Right cardiac atrium (tissue), 5 donors: ENCODE measurements around the gene AARS2. TPM values are rescaled to one million over a fixed set of nuclear protein-coding genes. Genes with fewer than 3 reads are reported as not detected.

Source experiments
- ATAC-seq, 2 donors: fragments of 200-7000 bp; cut with Tn5 transposase; one replicate each; pipeline versions ENCODE4 v1.8.0 to v1.9.1; 2020; ENCODE audit warnings: moderate library complexity in 2 of 2, mild to moderate bottlenecking in 1 of 2
- DNase-seq, 3 donors: peaks; one replicate each; pipeline ENCODE4 v3.0.0-alpha.2; 2020
- H3K27ac ChIP-seq: one replicate; pipeline ENCODE4 v1.5.1; 2013; ENCODE audit warnings: mild to moderate bottlenecking, low read length, control low read depth, moderate library complexity
- H3K27me3 ChIP-seq: one replicate; pipeline ENCODE4 v1.6.1; 2013; ENCODE audit not compliant: control insufficient read depth, insufficient read depth
- H3K4me1 ChIP-seq: one replicate; pipeline ENCODE4 v1.6.1; 2013; ENCODE audit warnings: low read length; ENCODE audit not compliant: control insufficient read depth, insufficient read depth
- H3K4me3 ChIP-seq: one replicate; pipeline ENCODE4 v1.5.1; 2013; ENCODE audit warnings: low read length, control low read depth
- H3K9me3 ChIP-seq: one replicate; pipeline ENCODE4 v1.6.1; 2013; ENCODE audit warnings: low read length; ENCODE audit not compliant: control insufficient read depth
- WGBS: extraction: QIAGEN DNeasy Blood & Tissue Kit; methylation state at CpG from one replicate; pipeline ENCODE4 v1.1.7; 2013; 5-methylcytosine and 5-hydroxymethylcytosine counted together
- intact Hi-C, 4 donors: fragments of 100-400 bp; cut with DNase I; formaldehyde crosslinking; loops; one replicate each; pipeline versions ENCODE4 v1.11.0 to v1.14.0; 2022 to 2023
- polyA plus RNA-seq: library from polyadenylated mRNA; stranded (reverse); fragments of 200-250 nt; gene quantifications from one replicate; pipeline ENCODE4 v1.2.3, GENCODE V29; 2013
- total RNA-seq, 4 donors: library from RNA; stranded (reverse); fragmentation: NEBNext Ultra II Directional; extraction: Animal tissue kit (Norgen Biotek cat#: 25700); gene quantifications; one replicate each; pipeline ENCODE4 v1.2.1, GENCODE V29; 2021
- donor health status: healthy with polysubstance abuse.
- donor health status: DM: no; HTN: yes; CAD: no.
- donor health status: DM: no; HTN: no; CAD: no.
- donor health status: DM: no; HTN: yes; CAD: no; lungs with severe emphysema.
- donor health status: DM: yes; HTN: yes; CAD: no.

AARS2 gene
- total and polyA plus RNA-seq, 5 donors, result 4.5 to 12.2 (median 8.5) TPM

- H3K4me3 ChIP-seq, result no peak overlapping the region
- H3K27ac ChIP-seq, result no peak overlapping the region
- no peak for DNase-seq
- ATAC-seq, result no peak
- no peaks in the 10 kb centered on the region for H3K9me3 ChIP-seq
- 48% methylated on average over 7 of the region's 7 CpGs for WGBS
- intact Hi-C loops, result no loop called here
- H3K27me3 ChIP-seq, result no peaks in the 10 kb centered on the region
- H3K4me1 ChIP-seq, result no peaks in the 10 kb centered on the region
Observed at GRCh38 chr6:44289726-44290260, 23.4 kb downstream of the AARS2 start.

GRCh38 chr6:44286747-44287146, 26.4 kb downstream of the AARS2 start:
- WGBS, result 51% methylated on average over 2 of the region's 2 CpGs
- Histone ChIP-seq H3K9me3 (no peaks in the 10 kb centered on the region), H3K4me1 (no peaks in the 10 kb centered on the region), H3K4me3 (no peak overlapping the region), H3K27me3 (no peaks in the 10 kb centered on the region), H3K27ac (no peak overlapping the region)
- no peak for ATAC-seq
- no peak for DNase-seq
- intact Hi-C loops, result no loop called here

GRCh38 chr6:44286285-44286565, 26.9 kb downstream of the AARS2 start:
- Histone ChIP-seq H3K27me3 (no peaks in the 10 kb centered on the region), H3K4me1 (no peaks in the 10 kb centered on the region), H3K4me3 (no peak overlapping the region), H3K27ac (no peak overlapping the region), H3K9me3 (no peaks in the 10 kb centered on the region)
- DNase-seq (no peak), ATAC-seq (no peak)
- intact Hi-C loops, result no loop called here
- 86% methylated on average over 12 of the region's 12 CpGs for WGBS

- ATAC-seq (no peak), DNase-seq (no peak)
- Histone ChIP-seq H3K9me3 (no peaks in the 10 kb centered on the region), H3K27ac (no peak overlapping the region), H3K4me1 (no peaks in the 10 kb centered on the region), H3K4me3 (no peak overlapping the region), H3K27me3 (no peaks in the 10 kb centered on the region)
- intact Hi-C loops, result no loop called here
- 75% methylated on average over 25 of the region's 25 CpGs for WGBS
Observed at GRCh38 chr6:44285552-44286284, 27.4 kb downstream of the AARS2 start.

GRCh38 chr6:44284867-44285266, 28.3 kb downstream of the AARS2 start:
- H3K4me1 ChIP-seq, result no peaks in the 10 kb centered on the region
- no peak overlapping the region for H3K27ac ChIP-seq
- WGBS, result 60% methylated on average over 4 of the region's 4 CpGs
- no peak for ATAC-seq
- no peaks in the 10 kb centered on the region for H3K9me3 ChIP-seq
- no peak for DNase-seq
- H3K4me3 ChIP-seq, result no peak overlapping the region
- no peaks in the 10 kb centered on the region for H3K27me3 ChIP-seq
- intact Hi-C loops, result no loop called here

- 49% methylated on average over 2 of the region's 2 CpGs for WGBS
- Histone ChIP-seq H3K4me1 (no peaks in the 10 kb centered on the region), H3K27me3 (no peaks in the 10 kb centered on the region), H3K27ac (no peak overlapping the region), H3K4me3 (no peak overlapping the region), H3K9me3 (no peaks in the 10 kb centered on the region)
- intact Hi-C loops, result no loop called here
- ATAC-seq, result no peak
- DNase-seq, result no peak
Observed at GRCh38 chr6:44284121-44284520, 29.0 kb downstream of the AARS2 start.

- no peak for ATAC-seq
- Histone ChIP-seq H3K27ac (no peak overlapping the region), H3K4me3 (no peak overlapping the region), H3K27me3 (no peaks in the 10 kb centered on the region), H3K4me1 (no peaks in the 10 kb centered on the region), H3K9me3 (no peaks in the 10 kb centered on the region)
- intact Hi-C loops, result loop anchor here in 1 of 4 donors (10.0 kb wide), 1 partner anchor 56 kb away; no protein-coding TSS in a partner anchor
- 64% methylated on average over 9 of the region's 9 CpGs for WGBS
- DNase-seq, result no peak
Observed at GRCh38 chr6:44278774-44279697, 34.1 kb downstream of the AARS2 start.

GRCh38 chr6:44278315-44278714, 34.8 kb downstream of the AARS2 start:
- Histone ChIP-seq H3K27ac (no peak overlapping the region), H3K9me3 (no peaks in the 10 kb centered on the region), H3K27me3 (no peaks in the 10 kb centered on the region), H3K4me3 (no peak overlapping the region), H3K4me1 (no peaks in the 10 kb centered on the region)
- 55% methylated on average over 3 of the region's 3 CpGs for WGBS
- intact Hi-C loops, result loop anchor here in 1 of 4 donors (10.0 kb wide), 1 partner anchor 56 kb away; no protein-coding TSS in a partner anchor
- DNase-seq, result no peak
- ATAC-seq, result no peak

GRCh38 chr6:44277763-44278162, 35.4 kb downstream of the AARS2 start:
- DNase-seq (no peak), ATAC-seq (no peak)
- WGBS, result 70% methylated on average over 7 of the region's 7 CpGs
- H3K9me3 ChIP-seq, result no peaks in the 10 kb centered on the region
- H3K27me3 ChIP-seq, result no peaks in the 10 kb centered on the region
- no peak overlapping the region for H3K27ac ChIP-seq
- H3K4me1 ChIP-seq, result no peaks in the 10 kb centered on the region
- no peak overlapping the region for H3K4me3 ChIP-seq
- intact Hi-C loops, result loop anchor here in 1 of 4 donors (10.0 kb wide), 1 partner anchor 57 kb away; no protein-coding TSS in a partner anchor

GRCh38 chr6:44276667-44277640, 36.2 kb downstream of the AARS2 start:
- Histone ChIP-seq H3K4me3 (no peak overlapping the region), H3K27me3 (no peaks in the 10 kb centered on the region), H3K4me1 (no peaks in the 10 kb centered on the region), H3K9me3 (no peaks in the 10 kb centered on the region), H3K27ac (no peak overlapping the region)
- no peak for DNase-seq
- no peak for ATAC-seq
- WGBS, result 80% methylated on average over 23 of the region's 23 CpGs
- intact Hi-C loops, result loop anchor here in 1 of 4 donors (10.0 kb wide), 1 partner anchor 58 kb away; no protein-coding TSS in a partner anchor
